HepG2 (cell line): Measurements from ENCODE around the gene DLEC1. TPM values are rescaled to one million over a fixed set of nuclear protein-coding genes. Genes with fewer than 3 reads are reported as not detected.

Experiments
- AGO1 ChIP-seq: fragments of 200-400 bp; formaldehyde crosslinking; IDR thresholded peaks from 2 replicates; pipeline ENCODE4 v1.6.1; 2017; ENCODE audit warnings: mild to moderate bottlenecking, low read depth, low read length, moderate library complexity; ENCODE audit not compliant: poor library complexity, severe bottlenecking
- ATF1 ChIP-seq: IDR thresholded peaks from 2 replicates; pipeline ENCODE4 v1.6.1; 2016; ENCODE audit warnings: mild to moderate bottlenecking, control low read depth
- GMEB2 ChIP-seq: IDR thresholded peaks from 2 replicates; pipeline ENCODE4 v1.6.1; 2016; ENCODE audit warnings: missing biosample characterization, missing genetic modification reagents, low read depth
- IKZF5 ChIP-seq: IDR thresholded peaks from 2 replicates; pipeline ENCODE4 v1.6.1; 2018; ENCODE audit warnings: missing genetic modification reagents, mild to moderate bottlenecking, missing compliant biosample characterization
- MEF2D ChIP-seq: sonication (generic); formaldehyde crosslinking; IDR thresholded peaks from 2 replicates; pipeline ENCODE4 v1.5.1; 2020; ENCODE audit warnings: mild to moderate bottlenecking, missing genetic modification reagents
- NFKBIZ ChIP-seq: IDR thresholded peaks from 2 replicates; pipeline ENCODE4 v1.6.1; 2018; ENCODE audit warnings: missing genetic modification reagents, missing compliant biosample characterization
- SMC3 ChIP-seq: IDR thresholded peaks from 2 replicates; pipeline ENCODE4 v1.6.1; 2011; ENCODE audit warnings: low read length, improper control_type of control experiment
- SNAI1 ChIP-seq: sonication (generic); formaldehyde crosslinking; IDR thresholded peaks from 2 replicates; pipeline ENCODE4 v1.5.0; 2020; ENCODE audit warnings: mild to moderate bottlenecking, missing genetic modification reagents, borderline replicate concordance
- TGIF2 ChIP-seq: IDR thresholded peaks from 2 replicates; pipeline ENCODE4 v1.6.1; 2016; ENCODE audit warnings: control low read depth, missing compliant biosample characterization
- THAP7 ChIP-seq: sonication (generic); formaldehyde crosslinking; IDR thresholded peaks from 2 replicates; pipeline ENCODE4 v1.8.1; 2023; ENCODE audit warnings: mild to moderate bottlenecking, missing genetic modification reagents
- THAP8 ChIP-seq: sonication (generic); formaldehyde crosslinking; IDR thresholded peaks from 2 replicates; pipeline ENCODE4 v1.5.1; 2020; ENCODE audit warnings: missing genetic modification reagents, mild to moderate bottlenecking, borderline replicate concordance
- THAP9 ChIP-seq: sonication (generic); formaldehyde crosslinking; IDR thresholded peaks from 2 replicates; pipeline ENCODE4; 2020; ENCODE audit warnings: missing genetic modification reagents, mild to moderate bottlenecking, borderline replicate concordance
- ZFX ChIP-seq: sonication (generic); formaldehyde crosslinking; IDR thresholded peaks from 2 replicates; pipeline ENCODE4 v1.4.0; 2020; ENCODE audit warnings: mild to moderate bottlenecking, low read depth, missing genetic modification reagents, moderate library complexity
- ZNF24 ChIP-seq: fragments of 450-650 bp; IDR thresholded peaks from 2 replicates; pipeline ENCODE4 v1.6.1; 2017; ENCODE audit warnings: antibody characterized with exemption, mild to moderate bottlenecking
- ZNF589 ChIP-seq: sonication (generic); formaldehyde crosslinking; conservative IDR thresholded peaks from 2 replicates; pipeline ENCODE4 v1.8.0; 2022; ENCODE audit warnings: mild to moderate bottlenecking, moderate library complexity, missing genetic modification reagents
- ZNF614 ChIP-seq: IDR thresholded peaks from 2 replicates; pipeline ENCODE4 v1.6.1; 2018; ENCODE audit warnings: missing biosample characterization, missing genetic modification reagents, inconsistent platforms, borderline replicate concordance
- ZNF629 ChIP-seq: sonication (generic); formaldehyde crosslinking; conservative IDR thresholded peaks from 2 replicates; pipeline ENCODE4 v1.5.0; 2020; ENCODE audit warnings: missing genetic modification reagents
- ZSCAN22 ChIP-seq: sonication (generic); formaldehyde crosslinking; IDR thresholded peaks from 2 replicates; pipeline ENCODE4 v1.4.0; 2020; ENCODE audit warnings: mild to moderate bottlenecking, missing genetic modification reagents
- polyA plus RNA-seq, 8 experiments: library from polyadenylated mRNA; depleted of rRNA in 3 of 8; stranded (reverse) in 7 of 8; unstranded in 1 of 8; fragments of >200 nt; fragmentation: Illumina TruSeq in 4 of 8; extraction: Trizol in 4 of 8; gene quantifications; 2 replicates each; pipeline versions ENCODE4 v1.2.1 to v1.2.3, GENCODE V29; 2011 to 2016; ENCODE audit warnings: low read depth in 4 of 8, missing spikeins in 1 of 8, mixed read lengths in 1 of 8; ENCODE audit not compliant: insufficient read depth in 1 of 8
- total RNA-seq, 5 experiments: library from RNA; depleted of rRNA; stranded (reverse); fragments of >200 nt; fragmentation: Illumina TruSeq; extraction: Trizol; gene quantifications; 2 replicates each; pipeline ENCODE4 v1.2.3, GENCODE V29; 2016; ENCODE audit warnings: low read depth in 1 of 5
- TF ChIP-seq, protein P1 (sequence below): sonication (generic); formaldehyde crosslinking; IDR thresholded peaks from 2 replicates; pipeline ENCODE4 v1.5.1; 2020; ENCODE audit warnings: missing genetic modification reagents, mild to moderate bottlenecking, borderline replicate concordance
- TF ChIP-seq, protein P2 (sequence below): sonication (generic); formaldehyde crosslinking; IDR thresholded peaks from 2 replicates; pipeline ENCODE4 v1.4.0; 2020; ENCODE audit warnings: missing genetic modification reagents

Gene DLEC1
- total and polyA plus RNA-seq, 2 of the 13 experiments (the other 11 are each of a cell fraction or from before 2014, with no cell fraction given) = 0.09 TPM; not detected in 1

- TF ChIP-seq THAP9 (CRISPR knock-in tag) (peak; percentile 21; the same call in 1 of the 2 replicates), ZNF589 (0 out of 2 replicates have a peak, but pooled peaks have one; percentile 47), ZNF629 (no peak), ZNF24 (no peak), SMC3 (no peak), ZSCAN22 (CRISPR knock-in tag) (no peak), ZFX (peak; percentile 82), TGIF2 (CRISPR knock-in tag) (peak; percentile 26; the same call in 1 of the 2 replicates), GMEB2 (CRISPR knock-in tag) (no peak), THAP8 (CRISPR knock-in tag) (no peak), AGO1 (no peak), ATF1 (no peak), ZNF614 (CRISPR knock-in tag) (0 out of 2 replicates have a peak, but pooled peaks have one; percentile 35), NFKBIZ (CRISPR knock-in tag) (no peak), IKZF5 (CRISPR knock-in tag) (0 out of 2 replicates have a peak, but pooled peaks have one; percentile 27), MEF2D (CRISPR knock-in tag) (no peak), THAP7 (CRISPR knock-in tag) (no peak), SNAI1 (peak; percentile 88)
- TF ChIP-seq, protein P1, sequence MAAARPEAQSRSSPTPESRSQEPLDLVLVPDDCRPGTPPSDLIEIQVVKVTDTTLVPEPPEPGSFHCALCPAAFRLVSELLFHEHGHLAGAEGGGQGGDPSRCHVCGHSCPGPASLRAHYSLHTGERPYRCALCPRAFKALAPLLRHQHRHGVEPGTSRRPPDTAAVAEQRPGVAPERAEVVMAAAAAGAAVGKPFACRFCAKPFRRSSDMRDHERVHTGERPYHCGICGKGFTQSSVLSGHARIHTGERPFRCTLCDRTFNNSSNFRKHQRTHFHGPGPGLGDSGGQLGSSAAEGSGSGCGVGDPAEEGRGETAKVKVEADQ (CRISPR knock-in tag) = no peak
- TF ChIP-seq, protein P2, sequence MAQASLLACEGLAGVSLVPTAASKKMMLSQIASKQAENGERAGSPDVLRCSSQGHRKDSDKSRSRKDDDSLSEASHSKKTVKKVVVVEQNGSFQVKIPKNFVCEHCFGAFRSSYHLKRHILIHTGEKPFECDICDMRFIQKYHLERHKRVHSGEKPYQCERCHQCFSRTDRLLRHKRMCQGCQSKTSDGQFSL (CRISPR knock-in tag) = peak; percentile 49; the same call in 1 of the 2 replicates
These were observed 99.6 kb downstream of the DLEC1 start, which contains the start of gene MYD88 (continued) for GRCh38 chr3:38138349-38139190.
